Hematopoietic multipotent progenitor cell treated with erythropoietin and hydrocortisone succinate and interleukin-3 and kit ligand, for 4 days (in vitro differentiated cells): ENCODE data around the gene TENM4.

Source experiments
- DNase-seq: peaks from one replicate; pipeline ENCODE4 v3.0.0-alpha.2; 2015

The TENM4 gene

DNA sequence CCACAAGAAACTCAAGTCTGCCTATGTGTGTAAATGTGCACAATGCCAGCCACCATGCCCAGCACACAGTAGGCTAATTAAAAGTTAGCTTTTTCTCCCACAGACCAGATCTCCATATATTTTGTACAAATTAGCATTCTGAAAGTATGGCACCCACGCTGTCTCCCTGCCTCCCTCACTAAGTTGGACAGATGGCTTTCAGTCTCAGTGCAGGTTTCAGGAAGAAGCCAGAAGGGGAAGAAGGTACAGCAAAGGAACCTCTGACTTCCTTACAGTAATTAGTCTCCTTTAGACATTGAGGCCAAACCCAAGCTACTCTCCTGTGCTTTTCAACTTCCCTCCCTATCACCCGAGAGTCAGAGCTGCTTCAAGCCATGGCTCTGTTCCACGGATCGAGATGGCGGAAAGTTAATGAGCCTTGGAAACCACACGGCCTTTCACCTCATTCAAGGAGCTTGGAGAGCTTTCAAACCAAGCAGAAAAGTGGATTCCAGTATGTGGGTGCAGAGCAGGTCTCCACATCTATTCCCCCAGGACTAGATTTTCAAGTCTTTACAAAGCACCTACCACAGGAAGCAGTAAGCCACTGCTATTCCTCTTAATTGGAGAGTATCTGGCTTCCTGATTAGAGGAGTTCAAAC lies 645.1 kb downstream of the TENM4 start:
- DNase-seq = no peak

DNA sequence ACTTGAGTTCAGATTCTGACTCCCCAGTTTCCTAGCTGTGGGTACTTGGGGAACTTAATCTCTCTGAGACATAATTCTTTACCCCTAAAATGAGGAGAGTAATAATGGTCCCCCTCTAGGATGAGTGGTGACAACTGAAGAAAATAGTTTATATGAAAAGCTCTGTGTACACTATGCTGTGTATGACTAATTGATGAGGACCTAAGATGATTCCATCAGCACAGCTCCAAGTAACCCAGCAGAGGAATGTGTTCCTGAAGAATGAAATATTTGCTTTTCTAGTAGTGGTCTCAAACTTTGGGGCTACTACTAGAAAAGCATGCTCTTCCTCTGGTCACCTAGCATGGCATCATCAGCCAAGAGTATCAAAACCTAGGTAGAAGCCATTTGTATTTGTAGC lies 648.9 kb downstream of the TENM4 start:
- no peak for DNase-seq

DNA sequence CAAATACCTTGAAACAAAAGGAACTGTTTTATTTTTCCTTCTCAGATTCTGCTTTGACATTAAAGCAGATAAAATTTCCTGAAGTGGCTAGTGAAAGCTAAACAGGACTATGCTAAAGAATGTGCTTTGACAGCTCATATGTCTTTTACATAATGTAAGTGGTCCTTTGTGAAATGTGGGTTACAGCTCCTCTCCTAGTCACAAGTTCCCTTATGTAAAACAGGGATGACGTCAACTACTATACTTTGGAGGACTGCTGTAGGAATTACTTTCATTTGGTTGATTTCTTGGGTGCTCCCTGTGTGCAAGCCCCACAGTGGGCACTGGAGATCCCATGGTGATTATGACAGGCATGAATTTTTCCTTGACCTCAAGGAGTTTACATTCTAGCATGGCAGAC lies 649.6 kb downstream of the TENM4 start:
- DNase-seq = no peak

DNA sequence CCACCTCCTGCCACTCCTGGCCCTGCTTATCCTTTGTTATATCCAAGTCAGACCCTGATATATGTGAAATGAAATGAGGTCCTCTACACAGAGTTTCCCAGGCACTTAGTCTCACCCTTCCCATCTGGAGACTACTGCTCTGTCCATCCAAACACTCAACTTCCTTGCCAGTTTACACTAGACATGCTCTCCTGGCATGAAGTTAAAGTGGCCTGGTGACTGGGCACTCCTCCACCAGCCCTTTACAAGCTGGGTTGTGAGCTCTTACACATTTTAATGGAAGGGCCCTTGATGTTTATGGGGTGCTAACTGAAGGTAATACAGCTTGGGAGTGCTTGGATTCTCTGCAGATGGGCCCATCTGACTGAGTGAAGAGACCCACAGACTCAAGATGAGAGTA lies 650.0 kb downstream of the TENM4 start:
- DNase-seq = no peak

DNA sequence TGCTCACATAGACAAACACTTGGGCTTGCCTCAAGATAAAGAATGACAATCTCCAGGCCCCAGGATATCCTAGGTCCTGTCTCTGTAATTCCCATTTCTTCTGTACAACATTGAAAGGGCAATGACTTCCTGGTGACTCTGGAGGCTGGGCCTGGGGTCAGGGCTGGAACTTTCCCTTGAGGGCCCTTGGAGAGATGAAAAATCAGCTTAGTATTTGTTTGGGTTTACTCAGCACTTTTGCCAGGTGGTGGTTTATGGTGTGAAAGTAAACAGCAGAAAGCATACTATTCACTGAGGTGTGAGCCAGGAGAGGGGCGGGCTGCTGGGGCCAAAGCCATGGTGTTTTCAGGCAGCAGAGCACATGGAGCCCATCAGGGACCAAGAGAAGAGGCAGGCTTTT lies 651.5 kb downstream of the TENM4 start:
- no peak for DNase-seq

DNA sequence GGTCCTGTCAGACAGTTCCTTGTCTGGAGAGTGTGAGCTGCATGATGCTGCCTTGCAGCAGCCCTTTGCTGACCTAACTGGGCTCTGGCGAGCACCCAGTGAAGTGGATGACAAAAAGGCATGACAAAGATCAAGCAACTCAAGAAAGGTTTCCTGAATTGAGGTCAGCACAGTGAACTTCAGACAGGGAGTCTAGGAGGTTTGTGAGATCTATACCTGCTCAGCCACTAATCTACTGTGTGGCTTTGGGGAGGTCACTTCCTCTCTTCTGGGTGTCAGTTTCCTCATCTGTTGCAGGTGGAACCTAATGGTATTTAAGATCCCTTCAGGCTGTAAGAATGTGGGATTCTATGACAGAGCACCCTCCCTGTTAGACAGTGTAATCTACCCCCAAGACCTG lies 652.3 kb downstream of the TENM4 start:
- no peak for DNase-seq

DNA sequence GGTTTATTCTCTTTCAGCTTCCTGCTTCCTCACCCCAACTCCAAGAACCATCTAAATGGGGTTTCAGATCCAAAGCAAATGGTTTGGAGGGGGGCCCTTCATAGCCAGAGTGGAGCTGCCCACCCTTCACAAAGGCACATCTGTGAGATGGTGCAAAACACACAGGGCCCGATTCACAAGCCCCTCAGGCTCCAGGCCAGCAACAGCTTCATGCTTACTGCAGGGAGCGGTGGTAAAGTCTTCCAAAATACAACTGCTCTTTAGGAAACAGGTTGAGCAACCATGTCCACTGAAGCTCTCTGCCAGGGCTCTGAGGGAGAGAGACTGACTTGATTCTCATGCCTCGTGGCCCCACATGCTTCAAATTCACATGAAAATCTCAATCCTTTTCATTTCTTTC lies 653.1 kb downstream of the TENM4 start:
- DNase-seq = no peak

DNA sequence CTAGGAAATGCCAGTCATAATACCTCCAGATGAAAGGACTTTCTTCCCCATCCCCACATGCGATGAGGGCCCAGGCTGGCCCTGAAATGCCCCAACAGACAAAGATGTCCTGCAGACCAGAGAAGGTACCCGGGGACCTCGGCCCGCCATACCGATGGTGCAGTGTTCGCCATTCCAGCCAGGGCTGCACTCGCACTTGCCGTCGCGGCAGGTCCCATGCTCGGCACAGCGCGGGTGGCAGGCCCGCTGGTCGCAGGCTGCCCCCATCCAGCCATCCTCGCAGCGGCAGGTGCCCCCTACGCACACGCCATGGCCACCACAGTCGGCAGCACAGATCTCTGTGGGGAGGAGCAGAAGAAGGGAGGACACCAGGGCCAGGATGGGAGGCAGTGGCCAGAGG lies 654.1 kb downstream of the TENM4 start:
- no peak for DNase-seq

DNA sequence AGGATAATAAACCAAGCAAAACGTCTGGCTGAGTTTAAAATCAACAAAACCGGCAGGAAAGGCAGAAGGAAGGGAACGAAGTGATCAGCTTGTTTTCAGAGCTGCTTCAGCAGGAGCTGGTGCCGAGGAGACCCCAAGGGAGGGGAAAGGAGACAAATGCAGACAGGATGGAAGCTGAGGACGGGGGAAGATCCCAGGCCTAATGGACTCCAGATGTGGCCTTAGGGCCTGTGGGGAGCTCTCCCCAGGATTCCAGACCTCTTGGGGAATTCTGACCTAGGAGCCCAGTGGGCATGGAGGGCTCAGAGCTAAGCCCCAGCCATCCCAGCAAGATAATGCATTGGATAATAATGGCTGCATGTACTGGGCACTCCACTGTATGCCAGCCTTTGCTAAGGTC lies 654.7 kb downstream of the TENM4 start:
- no peak for DNase-seq

DNA sequence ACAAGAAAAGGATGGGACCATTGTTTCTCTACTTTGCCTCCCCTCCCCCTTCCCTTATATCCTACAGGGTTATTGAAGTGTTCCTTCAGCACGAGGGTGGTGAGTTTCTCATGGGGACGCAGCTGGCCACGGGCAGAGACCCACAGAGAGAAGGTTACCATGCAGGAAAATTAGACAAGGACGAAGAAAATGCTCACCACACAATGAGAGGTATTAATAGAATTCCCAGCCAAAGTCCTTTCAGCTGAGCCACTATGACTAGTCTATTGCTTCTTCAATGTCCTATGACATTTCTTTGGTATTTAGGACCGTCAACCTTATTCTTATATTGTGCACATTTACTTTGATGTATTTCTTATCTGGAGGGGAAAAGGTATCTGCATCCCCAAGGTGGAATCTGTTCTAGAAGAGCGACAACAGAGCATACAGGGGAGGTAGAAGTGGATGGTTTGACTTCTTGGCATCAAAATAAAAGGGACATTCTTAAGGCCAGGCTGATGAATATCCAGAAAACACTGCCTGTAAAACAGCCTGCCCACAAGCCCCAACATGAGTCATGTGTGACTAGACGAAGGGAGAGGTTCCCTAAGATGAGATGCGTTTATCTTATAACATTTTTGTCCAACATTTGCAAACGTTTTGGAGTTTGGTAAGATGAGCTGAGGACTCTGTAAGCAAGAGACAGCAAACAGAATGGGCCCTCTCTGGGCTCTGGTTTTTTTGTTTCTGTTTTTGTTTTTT lies 656.3 kb downstream of the TENM4 start:
- no peak for DNase-seq

DNA sequence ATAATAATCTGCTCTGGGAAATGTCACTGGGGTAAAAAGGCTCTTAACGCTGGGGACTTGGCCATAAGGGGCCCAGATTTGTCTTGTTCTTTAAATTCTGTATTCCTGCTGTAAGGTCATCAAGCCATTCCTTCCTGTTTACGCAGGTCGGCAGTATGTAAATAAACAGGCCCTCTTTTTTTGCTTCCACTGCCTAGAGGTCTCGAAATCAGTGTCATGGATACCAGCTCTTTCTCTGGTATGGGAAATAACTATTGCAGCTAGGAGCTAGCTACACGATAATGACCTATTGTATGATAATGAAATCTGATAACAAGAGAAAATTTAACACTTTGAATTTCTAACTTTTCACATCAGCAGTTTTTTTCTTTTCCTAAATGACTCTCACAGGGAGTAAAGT lies 657.0 kb downstream of the TENM4 start:
- DNase-seq = no peak

DNA sequence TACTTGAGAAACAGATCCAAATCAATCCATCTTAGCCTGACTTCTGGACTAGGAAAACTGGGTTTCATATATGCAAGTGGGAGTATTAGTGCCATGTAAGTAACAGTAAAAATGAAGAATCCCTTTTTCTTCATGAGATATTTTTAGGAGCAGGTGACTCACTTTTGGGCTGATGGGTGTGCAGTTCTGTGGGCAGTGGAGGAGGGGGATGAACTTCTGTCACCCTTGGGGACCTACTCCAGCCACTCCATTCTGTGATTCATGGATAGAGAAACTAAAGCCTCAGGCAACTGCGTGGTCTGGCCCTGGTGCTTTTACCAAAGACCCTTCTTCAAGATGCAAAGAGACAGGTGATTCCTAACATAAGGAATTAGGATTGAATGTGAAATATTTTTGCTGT lies 657.5 kb downstream of the TENM4 start:
- DNase-seq = no peak

DNA sequence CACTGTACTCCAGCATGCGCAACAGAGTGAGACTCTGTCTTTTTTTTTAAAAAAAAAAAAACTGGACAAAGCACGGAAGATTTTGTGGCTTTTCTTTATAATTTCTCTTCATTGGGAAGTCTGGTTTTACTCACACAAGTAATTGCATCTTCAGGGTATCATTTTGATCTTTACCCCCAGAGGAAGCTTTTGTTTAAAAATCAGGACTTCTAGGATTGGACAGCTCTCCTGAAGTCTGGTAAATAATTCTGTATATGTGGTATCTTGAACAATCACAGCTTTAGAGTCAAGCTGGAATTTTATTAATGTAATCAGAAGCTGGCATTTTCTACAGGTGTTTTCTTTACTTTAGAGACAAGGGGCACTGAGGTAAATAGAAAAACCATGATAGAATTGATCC lies 658.1 kb downstream of the TENM4 start:
- no peak for DNase-seq

DNA sequence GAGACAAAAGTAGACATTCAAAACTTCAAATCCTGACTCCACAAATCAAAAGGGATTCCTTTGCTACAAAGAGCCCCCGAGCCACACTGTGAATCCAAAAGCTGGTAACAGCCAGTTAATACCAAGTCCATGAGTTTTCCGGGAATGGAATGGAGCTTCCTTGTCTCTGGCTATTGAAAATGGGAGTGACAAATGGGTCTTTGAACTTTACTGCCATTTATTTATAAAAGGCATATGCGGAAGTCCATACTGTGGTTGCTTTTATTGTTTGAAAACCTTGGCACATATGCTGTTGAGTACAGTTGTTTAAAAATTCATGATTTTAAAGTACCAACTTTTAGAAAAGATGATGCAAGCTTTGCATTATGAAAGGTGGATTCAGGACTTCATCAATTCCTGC lies 659.9 kb downstream of the TENM4 start:
- DNase-seq = no peak

DNA sequence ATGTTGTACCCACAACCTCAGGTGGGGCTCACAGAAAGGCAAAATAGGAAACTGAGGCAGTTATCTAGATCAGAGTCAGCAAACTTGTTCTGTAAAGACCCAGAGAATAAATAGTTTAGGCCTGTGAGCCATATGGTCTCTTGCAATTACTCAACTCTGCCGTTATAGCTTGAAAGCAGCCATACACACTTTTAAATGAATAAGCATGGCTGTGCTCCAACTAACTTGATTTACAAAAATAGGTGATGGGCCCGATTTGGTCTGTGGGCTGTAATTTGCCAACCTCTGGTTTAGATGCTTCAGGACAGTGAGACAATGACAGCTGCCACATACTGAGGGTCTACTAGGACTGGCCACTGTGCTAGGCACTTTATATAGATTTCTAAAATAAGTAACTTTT lies 667.3 kb downstream of the TENM4 start:
- DNase-seq = no peak

DNA sequence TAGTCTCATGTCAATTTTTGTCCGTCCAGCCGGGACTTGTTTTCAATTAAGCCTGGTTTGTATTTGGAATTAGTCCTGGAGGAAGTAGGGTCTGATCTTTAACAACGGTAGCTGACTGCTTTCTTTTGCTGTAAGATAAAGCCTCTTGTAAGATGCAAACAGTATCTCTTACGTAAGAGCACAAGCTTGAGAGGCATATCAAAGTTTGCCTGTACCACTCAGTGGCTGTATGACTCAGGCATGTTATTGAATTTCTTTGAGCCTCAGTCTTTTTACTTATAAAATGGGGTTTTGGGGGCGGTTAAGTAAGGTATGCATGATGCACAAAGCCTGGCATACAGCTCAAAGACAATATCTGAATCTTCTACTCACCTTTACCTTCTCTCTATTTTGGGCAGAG lies 667.8 kb downstream of the TENM4 start:
- no peak for DNase-seq

DNA sequence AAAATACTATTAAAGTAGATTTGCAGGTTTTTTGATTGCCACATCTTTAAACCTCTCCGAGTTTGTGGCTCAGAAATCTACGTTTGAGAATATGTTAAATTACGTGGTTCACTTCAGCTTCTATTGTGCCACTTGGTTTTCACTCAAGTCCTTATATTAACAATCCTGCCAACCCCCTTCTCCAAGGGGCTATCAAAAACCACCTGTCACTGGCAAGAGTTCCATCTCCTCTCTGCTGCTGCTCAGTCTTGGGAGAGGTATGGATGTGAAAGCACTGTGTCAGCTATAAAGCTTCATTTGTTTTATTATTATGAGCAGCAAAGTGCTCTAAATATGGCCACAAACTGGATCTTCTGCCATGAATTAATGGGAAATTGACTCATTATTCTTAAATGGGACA lies 668.6 kb downstream of the TENM4 start:
- no peak for DNase-seq

DNA sequence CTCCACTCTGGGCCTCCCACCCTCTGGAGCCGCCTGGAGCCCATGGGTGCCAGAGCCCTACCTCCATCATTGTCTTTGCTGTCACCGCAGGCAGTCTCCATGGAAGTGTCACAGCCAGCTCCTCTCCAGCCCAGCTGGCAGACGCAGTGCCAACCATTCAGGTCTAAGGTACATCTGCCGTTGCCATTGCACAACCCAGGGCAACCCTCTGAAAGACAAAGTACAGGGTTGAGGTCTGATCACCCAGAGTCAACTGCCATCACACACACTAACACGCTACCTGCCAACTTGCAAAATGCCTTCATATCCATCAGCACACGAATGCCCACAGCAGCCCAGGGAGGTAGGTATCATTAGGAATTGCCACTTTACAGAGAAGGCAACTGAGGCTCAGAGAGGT lies 669.9 kb downstream of the TENM4 start:
- DNase-seq = no peak

DNA sequence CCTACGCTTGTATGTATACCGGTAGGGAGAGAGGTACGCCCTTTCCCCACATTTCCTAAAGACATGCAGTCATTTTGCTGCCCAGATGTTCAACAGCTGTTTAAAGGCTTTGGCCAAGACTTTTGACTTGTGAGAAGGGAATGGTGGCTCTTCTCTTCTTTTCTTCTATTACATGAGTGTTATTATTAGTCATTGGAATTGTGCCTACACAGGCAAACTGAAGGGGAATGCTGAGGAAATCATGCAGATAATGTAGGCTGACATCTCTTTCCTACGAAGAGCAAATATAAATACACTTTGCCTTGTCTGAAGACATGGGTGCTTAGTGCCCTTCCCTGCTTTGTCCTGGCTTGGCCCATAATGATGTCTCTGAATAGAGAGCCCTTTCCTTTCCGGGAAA lies 671.9 kb downstream of the TENM4 start:
- DNase-seq = no peak

DNA sequence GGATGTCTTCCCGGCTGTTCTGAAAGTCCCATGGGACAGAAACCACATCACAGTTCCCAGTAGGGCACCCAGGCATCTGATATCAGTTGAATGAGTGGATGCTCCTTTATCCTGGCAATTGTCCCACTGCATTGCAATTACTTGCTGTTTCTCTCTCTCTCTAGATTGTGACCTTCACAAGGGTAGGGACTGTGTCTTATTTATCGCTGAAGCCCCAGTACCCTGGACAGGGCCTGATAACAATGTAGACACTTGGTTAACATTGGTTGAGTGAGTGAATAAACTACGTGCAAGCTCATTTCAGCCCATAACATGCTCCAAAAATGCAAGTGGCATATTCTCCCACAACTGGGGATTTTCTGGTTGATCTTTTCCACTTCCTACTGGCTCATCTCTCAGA lies 672.5 kb downstream of the TENM4 start:
- DNase-seq = no peak

DNA sequence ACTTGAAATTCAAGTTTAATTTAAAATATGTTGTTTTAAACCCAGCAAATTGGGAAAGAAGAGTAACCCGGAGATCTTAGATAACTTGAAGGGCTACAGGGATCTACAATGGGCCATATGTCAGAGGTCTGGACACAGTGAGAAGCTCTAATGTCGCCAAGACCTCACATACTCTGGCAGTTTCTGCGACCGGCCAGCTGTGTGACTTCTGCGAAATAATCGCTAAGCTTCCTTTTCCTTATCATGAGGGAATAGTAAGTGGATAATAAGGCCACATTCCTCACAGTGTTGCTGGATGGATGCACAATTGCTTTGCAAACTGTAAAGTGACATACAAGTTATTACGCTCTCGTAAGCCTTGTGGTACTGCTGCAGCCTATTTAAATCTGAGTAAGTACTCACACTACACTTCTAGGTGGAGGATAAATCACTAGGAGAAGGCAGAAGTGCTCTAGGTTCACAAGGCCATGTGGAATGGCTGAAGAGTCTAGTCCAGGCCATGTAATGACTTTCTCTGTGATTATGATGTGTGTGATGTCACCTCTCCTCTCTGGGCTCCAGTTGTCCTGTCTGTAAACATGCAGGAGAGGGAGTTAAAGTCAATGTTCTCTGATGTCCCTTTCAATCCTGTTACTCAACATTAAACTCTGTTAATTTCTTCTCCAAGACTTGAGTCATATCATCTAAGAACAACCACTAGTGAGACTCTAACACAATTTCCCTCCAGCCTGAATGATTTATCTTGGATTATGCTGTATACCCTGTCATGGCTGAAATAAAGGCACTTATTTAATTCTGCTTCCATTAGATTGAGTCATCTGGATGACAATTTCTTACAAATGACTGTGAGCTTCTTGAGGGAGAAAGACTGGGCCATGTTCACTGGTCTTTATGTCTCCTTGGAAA lies 673.5 kb downstream of the TENM4 start:
- no peak for DNase-seq

DNA sequence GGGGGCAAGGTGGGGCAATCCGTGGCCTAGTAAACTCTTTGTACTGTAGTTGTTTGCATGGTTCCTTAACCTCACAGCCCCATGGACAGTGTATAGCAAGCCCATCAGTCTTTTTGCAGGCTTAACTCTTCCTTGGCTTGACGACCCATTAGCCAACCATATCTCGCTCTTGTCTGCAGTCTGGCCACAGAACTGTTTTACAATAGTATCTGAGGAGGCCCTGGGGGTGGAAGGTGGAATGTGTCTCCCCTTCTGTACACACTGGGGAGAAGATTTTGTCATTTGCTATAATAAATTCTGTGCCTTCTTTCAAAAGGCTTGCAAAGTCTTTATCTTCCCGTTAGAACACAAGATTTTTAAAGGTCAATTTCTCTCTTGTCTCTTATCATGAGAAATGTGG lies 675.9 kb downstream of the TENM4 start:
- no peak for DNase-seq

DNA sequence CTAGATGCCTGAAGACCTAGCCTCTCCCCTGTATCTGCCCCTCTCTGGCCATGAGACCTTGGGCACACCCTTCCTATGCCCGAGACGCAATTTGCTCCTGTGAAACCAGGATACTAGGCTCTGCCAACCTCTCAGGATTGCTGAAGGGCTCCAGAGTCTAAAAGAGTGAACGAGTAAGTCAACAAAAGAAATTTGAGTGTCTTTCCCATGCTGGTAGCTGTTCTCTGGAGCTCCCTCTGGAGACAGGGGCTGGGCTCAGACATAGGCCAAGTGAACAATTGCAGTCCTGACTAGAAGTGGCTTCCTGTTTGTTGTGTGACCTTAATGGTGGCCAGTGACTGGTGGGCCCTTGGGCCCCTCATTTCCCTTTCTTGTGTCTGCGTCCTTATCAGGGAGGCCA lies 677.2 kb downstream of the TENM4 start:
- DNase-seq = no peak

DNA sequence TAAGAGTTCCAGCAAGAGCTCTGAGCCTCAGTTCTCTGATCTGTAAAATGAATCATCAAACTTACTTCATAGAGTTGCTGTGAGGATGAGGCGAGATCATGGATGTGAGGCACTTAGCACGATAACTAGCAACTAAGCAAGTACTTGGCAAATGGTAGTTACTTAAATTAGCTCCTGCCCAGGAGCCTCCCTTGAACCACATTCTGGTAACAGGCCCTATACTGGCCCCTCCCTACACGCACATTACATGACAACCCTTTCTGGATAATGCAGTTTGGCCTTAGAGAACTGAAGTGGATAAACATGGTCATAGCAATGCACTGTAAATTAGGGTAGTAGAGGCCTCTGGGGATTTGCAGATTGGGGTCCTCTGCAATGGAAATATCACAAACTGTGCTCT lies 678.7 kb downstream of the TENM4 start:
- DNase-seq = no peak
